Activated T-cell treated with anti-CD3 and anti-CD28 coated beads for 1 hour (primary cell): Measurements from ENCODE around the gene GALR2.

Experiments used
- DNase-seq: peaks from one replicate; pipeline ENCODE4 v3.0.0-alpha.2; 2020; ENCODE audit warnings: low read depth

The GALR2 gene

DNA sequence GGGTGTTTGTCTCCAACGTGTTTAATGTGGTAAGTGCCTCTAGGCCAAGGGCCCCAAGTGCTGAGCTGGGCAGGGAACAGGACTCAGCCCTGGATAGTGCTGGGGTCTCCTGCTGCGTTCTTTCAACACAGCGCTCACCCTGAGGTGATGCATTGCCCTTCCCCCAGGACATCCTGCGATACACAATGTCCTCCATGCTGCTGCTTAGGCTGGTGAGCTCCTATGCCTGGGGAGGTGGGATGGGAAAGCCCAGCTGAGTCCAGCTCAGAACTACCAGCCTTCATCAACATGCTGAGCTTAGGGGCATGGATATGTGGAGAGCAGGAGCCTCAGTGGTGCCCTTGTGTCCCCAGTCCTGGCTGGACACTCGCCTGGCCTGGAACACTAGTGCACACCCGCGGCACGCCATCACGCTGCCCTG lies 5.0 kb downstream of the GALR2 start:
- no peak for DNase-seq

DNA sequence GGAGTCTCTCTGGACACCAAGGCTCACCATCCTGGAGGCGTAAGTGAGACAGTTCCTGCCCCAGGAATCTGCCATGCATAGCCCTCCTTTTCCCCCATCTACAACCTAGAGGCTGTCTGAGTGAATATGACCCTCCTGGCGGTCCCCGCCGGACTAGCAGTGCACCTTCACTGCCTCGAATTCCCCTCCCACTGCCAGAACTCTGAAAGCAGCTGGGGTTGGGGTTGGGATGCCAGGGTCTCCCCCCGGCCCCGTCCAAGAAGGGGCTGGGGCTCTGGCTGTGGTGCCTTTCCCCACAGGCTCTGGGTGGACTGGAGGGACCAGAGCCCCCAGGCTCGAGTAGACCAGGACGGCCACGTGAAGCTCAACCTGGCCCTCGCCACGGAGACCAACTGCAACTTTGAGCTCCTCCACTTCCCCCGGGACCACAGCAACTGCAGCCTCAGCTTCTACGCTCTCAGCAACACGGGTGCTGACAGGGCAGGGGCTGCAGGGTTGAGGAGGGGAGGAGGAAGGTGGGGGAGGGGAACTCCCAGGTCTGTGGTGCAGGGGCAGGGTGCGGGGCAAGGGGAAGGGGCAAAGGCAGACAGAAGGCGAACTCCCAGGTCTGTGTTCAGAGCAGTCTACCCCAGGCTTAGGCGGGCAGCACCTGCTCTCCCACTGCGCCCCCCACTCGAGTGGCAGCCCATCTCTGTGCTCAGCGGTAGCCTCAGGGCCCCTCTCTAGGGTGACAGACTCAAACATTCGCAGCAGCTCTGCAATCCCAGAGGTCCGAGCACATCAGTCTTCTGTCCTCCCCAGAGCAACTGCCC lies 5.6 kb downstream of the GALR2 start:
- no peak for DNase-seq

DNA sequence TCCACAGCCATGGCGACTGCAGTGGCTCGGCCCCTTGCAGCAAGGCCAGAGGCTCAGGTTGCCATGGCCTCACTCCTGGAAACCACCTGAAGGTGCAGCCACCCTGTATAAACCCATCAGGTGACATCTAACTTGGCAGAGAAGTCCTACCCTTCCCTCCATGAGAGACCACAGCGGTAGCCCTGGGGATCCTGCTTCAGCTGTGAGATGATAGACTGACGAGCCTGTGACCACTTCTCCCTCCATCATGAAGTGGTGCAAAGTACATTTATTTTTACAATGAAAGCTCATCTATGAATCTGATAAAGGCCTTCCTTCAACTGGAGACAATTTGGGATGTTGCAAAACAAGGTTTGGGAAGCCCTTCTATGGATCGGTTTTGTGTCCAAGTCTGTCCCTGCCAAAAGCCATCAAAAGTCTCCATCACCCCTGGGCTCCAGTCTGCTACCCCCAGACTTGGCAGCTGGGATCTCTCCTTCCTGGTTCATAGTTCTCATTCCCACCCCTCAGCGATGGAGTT lies 6.2 kb downstream of the GALR2 start:
- DNase-seq = no peak

DNA sequence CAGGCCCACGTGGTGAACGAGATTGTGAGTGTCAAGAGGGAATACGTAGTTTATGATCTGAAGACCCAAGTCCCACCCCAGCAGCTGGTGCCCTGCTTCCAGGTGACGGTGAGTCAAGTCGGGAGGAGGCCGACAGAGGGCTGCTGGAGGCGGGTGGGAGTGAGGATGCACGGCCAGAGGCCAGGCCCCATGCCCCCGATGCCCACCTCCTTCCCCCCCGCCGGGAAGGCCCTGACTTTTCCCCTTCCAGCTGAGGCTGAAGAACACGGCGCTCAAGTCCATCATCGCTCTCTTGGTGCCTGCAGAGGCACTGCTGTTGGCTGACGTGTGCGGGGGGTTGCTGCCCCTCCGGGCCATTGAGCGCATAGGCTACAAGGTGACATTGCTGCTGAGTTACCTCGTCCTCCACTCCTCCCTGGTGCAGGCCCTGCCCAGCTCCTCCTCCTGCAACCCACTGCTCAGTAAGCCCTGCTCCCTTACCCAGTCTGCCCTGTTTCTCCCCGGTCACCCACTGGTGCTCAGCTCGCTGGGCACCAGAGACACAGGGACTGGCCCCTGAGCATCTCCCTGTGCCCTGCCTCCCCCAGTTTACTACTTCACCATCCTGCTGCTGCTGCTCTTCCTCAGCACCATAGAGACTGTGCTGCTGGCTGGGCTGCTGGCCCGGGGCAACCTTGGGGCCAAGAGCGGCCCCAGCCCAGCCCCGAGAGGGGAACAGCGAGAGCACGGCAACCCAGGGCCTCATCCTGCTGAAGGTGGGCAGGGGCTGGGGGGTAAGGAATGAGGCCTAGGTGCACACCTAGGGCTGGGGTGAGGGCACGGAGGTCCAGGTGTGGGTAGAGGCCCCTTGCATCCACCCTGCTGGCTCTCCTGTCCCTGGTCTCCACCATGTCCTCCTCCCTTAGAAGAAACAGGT lies 7.0 kb downstream of the GALR2 start:
- DNase-seq = no peak

DNA sequence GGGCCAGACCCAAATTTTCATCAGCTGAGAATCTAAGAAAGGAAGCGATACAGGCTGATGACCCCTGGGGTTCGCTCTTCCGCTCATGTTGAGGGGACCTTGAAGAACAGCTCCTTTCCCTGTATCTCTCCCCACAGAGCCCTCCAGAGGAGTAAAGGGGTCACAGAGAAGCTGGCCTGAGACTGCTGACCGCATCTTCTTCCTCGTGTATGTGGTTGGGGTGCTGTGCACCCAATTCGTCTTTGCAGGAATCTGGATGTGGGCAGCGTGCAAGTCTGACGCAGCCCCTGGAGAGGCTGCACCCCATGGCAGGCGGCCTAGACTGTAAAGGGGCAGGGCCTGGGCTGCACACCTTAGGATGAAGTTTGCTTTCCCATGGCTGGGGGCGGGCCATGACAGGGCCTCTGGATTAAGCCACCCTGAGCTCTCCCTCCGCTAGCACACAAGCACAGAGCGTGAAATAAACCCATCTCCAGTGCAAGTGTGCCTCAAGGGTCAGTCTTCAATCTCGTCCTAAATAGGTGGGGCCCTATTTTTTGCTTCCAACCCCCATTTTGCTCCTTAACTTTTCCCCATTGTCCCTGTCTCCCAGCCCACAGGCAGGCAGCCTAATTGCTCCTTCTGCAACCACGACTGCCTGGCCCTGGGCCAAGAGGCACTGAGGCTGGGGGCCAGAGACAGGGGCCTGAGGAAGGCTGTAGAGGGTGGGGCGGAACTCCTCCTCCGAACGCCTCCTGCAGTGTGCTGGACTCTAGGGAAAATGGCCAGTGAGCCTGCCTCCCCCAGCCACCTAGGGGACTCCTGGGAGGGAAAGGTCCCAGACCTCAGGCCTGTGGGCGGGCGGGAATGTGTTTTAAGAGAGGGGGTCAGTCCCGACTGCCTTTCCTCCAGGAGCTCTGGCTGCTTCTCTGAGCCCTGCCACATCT lies 8.0 kb downstream of the GALR2 start:
- no peak for DNase-seq

DNA sequence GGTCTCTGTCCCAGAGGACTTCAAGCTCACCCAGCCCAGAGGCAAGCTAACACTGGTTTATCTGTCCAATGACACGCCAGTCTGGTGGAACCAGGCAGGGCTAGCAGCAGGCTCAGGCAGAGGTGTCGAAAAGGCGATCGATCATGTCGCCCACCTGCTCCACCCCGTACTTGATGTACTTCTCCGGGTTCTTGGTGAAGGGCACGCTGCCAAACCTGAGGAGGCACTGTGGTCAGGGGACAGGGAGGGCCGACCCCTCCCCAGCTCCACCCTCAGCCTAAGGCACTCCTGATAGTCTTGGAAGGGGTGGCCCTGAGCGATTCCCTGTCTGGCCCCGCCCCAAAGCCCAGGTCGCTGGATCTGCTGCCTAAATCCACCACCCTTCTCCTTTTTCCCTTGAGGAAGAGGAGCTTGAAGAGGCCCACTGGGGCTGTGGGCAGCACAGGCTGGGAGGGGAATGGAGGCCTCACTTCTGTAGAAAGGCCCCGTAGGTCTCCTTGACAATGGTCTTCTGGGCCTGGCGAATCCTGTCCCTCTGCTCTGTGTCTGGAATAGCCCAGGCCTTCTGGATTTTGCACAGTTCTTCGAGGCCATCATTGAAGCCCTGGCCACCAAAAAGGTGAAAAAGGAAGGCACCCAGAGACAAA lies 9.1 kb downstream of the GALR2 start:
- no peak for DNase-seq

DNA sequence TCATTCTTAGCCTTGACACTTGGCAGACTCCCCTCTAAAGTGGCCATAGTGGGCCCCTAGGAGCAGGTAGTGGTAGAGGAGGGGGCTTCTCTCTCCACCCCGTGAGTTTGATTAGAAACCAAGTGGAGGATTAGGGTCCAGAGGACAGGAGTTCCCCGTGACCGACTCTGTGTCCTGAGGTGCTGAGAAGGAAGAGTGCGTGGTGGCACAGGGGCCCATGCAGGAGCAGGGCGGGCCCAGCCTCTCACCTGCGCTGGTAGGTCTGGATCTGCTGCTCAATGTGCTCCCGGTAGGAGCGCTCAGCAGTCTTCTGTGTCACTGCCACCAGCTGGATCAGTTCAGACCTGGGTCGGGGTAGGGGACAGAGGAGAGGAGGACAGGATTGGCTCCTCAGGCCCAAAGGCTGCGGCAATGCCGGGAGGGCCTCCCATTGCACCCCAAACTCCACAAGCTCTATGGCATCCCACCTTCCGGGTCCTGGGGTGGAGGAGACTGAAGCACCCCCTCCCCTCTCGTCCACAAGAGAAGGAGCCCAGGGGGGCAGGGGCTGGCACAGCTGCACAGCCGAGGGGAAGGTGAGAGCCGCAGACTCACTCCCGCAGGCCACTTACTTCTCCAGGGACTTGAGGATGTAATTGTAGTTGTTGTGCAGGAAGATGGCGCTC lies 10.6 kb downstream of the GALR2 start:
- no peak for DNase-seq

DNA sequence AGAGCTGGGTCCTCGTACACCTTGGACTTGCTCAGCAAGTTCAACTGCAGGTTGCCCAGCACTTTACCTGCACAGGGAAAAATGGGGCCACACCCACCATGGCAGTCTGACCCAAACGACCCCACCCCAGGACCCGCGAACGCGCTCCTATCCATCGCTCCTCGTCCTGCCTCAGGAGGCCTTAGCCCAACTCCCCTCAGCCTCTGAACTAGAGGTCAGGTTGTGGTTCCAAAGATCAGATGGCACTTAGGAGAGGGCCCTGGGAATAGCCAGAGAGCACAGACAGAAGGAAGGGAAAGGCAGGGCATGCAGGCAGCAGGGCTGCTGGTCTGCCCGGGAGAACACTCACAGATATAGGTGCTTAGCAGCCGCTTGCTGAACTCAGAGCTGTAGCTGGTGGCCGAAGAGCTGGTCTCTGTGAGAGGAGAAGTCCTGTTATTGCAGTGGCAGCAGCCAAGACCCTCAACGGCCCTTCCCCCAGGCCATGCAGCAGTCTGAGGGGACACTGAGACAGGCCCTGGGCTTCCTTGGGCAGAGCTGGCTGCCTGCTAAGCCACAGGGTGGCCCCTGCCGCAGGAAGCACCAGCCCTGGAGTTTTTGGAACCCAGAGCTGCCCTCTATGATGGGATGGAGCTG lies 11.3 kb downstream of the GALR2 start:
- no peak for DNase-seq

DNA sequence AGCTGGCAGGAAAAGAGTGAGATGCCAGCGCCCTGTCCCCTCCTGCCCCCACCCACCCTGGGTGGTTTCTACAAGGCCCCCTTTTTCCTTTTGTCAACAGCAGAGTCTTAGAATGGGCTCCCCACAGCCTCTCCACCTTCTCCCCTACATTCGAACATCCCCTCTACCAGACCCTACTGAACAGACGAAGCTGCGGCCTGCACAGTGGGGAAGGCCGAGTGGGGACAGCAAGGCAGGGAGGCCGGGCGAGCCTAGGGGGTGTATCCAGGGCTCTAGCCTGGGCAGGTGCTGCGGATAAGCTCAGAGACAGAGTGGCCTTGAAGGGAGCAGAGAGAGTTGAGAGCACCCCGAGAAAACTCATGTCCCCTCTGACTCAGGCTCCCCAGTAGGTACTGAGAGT lies 11.8 kb downstream of the GALR2 start:
- DNase-seq = no peak

DNA sequence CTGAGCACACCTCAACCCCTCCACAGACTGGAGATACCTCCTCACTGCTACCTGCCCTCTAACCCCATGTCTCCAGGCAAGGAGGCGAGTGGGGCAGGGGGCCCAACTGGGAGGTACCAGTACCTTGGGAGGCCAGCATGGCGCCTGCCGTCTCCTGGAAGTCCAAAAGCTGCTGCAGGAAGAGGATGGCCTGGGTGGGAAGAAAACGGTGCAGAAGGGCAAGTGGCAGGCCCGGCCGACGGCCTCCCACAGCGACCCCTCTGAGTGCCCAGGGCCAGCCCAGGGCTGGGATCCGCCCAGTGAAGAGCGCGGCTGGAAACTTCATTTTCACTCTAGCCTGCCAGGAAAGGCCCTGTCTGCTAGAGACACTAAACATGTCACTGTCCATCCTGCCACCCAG lies 12.9 kb downstream of the GALR2 start:
- DNase-seq = no peak

DNA sequence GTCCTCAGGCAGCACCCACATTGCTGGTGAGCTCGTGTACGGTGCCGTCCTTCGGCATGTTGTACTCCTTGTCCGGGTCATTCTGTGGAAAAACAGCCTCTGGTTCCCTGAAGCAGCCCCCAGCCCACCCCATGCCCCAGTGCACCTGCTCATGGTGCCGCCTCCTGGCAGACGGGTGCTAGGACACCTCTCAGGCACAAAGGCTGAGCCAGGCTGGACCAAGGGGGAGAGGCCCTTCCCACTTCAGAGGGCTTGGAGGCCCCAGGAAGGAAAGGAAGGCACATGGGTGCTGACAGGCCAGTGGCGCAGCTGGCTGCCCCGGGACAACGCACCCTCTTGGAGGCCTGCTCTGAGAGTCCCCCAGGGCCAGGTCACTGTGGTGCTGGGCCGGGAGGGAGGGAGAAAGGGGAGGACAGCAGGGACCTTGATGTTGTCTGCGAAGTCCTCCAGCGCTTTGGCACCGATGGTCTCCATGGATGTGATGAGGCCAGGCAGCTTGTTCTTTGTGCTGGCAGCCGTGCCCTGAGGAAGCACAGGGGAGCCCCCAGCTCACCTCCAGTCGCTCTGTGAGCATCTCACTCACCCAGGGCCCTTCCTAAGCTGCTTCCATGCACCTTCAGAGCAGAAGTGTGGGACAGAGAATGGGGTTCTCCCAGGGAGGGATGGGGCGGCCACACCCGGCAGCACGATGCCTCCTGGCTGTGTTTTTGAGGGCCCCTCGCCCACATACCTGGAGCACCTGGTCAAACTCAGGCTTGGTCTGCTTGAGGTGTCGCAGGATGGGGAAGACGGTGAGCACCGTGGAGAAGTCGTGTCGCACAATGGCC lies 13.7 kb downstream of the GALR2 start:
- DNase-seq = no peak

DNA sequence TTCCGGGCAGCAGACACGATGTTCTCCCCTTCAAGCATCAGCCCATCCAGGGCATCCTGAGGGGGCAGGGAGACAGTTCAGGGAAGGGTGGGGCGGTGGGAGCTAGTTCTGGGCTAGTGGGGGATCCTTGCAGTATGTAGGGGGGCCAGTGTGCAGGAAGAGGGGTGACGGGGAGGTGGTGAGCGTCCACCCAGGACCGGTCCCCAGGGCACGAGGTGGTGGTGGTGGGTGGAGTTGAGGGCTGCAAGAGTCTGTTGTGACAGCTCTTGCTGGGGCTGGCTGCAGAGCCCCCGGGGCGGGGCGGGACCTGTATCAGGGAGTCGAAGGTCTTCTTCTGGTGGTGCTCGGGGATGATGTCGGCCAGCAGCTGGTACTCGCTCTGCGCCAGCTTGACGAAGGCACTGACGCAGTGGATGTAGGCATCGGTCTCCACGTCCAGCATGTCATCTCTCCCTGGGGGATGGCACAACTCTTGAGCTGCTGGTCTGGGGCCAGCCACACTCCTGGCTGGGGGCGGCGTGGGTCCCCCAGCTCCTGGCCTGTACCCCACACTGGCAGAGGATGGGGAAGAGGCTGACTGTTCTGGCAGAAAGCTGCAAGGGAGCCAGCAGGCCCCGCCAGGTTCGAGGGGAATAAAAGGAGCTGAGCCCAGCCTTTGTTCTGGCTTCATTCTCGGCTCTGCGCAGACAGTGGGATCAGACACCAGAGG lies 14.4 kb downstream of the GALR2 start:
- DNase-seq = no peak

DNA sequence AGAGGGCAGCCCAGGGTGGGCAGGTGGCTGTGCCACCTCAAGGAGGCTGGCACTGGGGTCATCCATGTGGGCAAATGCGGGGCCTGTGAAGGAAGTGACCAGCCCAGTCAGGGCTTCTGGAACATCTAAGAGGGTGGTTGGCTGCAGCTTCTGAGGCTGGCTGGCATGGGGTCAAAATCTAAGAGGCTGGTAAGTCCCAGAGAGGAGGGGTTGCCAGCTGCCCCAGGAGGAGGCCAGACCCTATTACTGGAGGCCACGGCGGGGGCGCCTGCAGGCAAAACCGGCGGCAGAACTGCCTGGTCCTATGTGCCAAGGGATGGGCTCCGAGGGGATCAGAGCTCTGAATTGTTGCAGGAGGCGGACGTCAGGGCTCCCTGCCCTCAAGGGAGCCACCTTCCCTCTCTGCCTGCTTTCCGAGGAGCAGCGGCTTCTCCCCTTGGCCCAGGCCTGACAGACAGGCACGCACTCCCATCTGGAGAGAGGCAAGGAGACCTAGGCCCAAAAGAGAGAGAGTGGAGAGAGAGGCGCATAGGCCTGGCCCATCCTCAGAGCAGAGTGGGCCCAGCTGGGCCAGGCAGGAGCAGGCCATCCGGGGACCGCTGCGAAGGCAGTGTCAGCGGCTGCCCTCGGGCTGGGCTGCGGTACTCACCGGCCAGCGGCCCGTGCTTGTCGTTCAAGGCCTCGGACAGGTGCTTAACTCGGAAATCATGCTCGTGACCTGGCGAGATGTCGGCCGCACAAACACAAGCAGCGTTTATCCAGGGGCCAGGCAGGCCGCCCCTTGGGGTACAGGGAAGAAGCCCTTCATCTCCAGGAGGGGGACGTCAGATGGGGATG lies 15.3 kb downstream of the GALR2 start:
- no peak for DNase-seq

DNA sequence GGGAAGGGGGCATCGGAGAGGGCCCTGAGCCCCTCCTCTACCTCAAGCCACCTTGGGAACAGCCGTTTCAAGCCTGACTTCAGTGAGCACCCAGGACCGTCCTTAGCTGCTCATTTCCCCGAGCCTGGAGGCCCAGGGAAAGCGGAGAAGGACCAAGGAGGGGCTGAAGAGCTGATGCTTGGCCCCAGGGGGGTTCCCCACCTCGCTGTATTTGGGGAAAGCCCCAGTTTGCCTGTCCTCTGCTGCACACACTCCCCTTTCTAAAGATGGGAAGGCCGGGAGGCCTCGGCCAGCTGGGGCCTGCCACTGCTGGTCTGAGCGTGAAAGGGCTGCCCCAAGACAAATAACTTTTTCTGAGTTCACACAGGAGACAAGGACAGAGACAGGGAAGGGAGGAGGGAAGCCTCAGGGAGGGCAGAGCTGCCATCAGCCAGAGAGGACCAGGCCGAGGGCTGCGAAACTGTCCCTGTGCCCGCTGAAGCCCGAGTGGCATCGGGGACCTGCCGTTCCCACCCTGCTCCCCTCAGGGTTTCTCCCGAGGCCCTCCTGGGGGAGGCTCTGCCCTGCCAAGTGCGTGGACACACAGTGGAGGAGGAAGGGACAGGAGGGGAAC lies 16.0 kb downstream of the GALR2 start:
- DNase-seq = no peak

DNA sequence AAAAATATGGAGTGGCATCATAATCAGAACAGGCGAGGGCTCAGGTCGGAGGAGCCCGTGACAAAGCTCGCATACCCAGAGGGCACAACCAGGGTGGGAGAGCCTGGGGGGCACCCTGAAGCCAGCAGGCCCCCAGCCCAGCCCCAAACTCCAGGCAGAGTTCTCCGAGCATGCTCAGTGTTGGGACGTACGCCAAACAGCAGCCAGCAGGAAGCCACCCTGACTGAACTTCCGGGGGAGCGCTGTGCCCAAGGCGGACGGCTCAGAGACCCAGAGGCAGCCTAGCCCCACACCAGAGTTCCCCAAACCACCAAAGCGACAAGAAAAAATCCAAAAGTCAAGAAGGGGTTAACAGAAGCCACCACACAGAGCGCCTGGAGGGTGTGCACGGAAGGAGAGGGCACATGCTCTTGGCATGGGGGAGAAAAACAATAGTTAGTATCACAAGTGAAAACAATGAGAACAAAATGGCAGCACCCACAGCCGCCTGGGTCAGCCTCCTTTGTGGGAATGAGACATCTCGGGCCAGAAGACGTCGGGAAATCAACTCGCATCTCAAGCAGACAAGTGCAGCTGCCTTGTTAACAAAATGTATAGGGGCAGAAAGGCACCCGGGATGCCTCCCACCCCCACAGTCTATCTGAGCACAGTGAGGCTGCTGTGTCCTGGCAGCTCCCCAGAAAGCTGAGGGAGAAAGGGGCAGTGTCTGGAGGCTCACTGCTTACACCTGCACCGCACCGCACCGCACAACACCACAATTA lies 17.1 kb downstream of the GALR2 start:
- DNase-seq = no peak

DNA sequence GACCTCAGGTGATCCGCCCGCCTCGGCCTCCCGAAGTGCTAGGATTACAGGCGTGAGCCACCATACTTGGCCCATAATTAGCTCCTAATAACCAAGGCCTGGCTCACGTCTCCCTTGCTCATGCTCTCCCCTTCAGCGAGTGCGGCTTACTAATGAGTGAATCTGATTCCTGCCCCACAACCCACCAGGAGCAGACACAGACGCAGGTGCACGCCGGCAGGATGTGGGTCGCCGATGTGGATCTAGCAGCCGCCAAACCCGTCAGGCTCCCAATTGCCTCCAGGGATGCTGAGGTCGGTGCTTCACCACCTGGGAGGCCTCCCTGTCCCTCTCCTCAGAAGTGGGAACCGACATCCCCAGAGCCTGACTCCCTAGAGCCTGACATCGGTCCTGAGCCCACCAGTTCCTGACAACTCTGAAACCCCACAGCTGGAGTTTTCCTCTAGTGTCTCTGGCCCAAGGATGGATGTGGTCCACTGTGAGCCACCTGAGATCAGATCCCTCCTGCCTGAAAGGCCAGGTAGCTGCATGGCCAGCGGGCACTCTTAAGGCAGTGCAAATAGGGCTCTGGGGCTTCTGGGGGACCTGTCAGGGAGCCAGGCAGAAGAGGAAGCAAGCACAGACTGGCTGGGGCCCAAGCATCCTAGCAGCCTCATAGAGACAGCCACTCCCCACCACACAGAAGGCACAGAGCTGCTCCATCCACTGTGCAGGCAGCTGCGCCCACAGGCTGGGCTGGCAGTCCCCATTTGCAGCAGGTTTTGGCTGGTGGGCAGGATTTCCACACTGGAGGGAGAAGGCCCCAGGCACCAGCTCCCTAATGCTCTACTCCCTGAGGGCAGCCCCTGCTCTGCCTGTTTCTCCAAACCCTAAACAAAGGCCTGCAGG lies 18.2 kb downstream of the GALR2 start:
- no peak for DNase-seq
